GM12864 (cell line): ENCODE measurements around the gene WLS.

Experiments
- DNase-seq: peaks from one replicate; pipeline ENCODE4 v3.0.0-alpha.2; 2011; ENCODE audit warnings: low read depth
- H3K4me3 ChIP-seq: 2 replicates; pipeline ENCODE4 v1.5.1; 2011; ENCODE audit warnings: mild to moderate bottlenecking, low read depth, low read length, control low read depth
- CTCF ChIP-seq: IDR thresholded peaks from 2 replicates; pipeline ENCODE4 v1.5.1; 2011; ENCODE audit warnings: low read depth, mild to moderate bottlenecking, moderate library complexity, low read length, control low read depth, inconsistent platforms; ENCODE audit errors: missing control alignments

The WLS gene

GRCh38 chr1:68128820-68129219 is 103.5 kb downstream of the WLS start:
- no peak for TF ChIP-seq CTCF
- no peak for DNase-seq
- no peak overlapping the region for H3K4me3 ChIP-seq

GRCh38 chr1:68128157-68128556 is 104.2 kb downstream of the WLS start:
- no peak for DNase-seq
- no peak for TF ChIP-seq CTCF
- no peak overlapping the region for H3K4me3 ChIP-seq

DNA sequence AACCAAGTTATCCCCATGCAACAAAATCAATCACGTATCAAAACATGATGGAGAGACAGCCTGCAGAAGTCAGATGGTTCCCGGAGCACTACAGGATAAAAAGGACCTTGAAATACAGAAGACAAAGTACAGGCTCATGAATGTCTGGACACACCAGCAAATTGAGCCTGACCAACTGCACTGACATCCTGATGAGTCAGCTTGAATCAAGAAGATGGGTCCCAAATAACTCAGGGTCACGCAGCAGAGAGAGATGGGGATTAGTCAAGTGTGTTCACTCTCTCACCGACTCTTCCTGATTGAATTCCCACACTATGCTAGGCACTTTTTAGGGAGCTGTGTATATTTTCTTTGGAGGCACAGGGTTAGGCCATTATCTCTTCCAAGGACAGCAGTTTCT is 110.8 kb downstream of the WLS start:
- no peak for DNase-seq
- no peak for TF ChIP-seq CTCF
- H3K4me3 ChIP-seq = no peak overlapping the region

DNA sequence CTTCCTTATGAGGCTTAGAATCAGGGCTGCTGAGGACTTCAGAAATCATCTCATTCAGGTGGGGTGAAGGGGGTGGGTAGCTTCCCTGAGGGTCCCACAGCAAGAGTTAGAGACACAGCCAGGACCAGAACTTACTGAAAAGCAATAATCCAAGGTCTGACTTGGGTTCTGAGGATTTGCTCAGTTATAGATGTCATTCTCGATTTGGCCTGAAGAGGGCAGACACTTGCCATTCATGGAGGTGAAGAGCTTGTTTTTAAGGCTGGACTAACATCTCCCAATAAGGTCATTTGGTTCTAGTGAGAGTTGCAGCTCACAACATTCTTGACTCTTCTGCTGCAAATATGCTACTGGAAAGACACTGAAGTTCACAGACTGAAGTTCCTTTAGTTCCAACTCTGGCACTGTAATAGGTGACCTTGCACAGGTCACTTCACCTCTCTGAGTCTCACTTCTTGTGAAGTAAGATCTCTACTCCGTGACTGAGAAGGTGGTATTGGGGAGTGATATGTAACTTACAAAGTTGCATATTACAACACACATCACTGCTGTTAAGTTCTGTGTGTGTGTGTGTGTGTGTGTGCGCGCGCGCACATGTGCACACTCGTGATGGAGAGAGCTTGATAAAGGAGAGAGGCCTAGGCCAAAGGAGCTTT is 112.1 kb downstream of the WLS start:
- peak; percentile 39 for DNase-seq
- TF ChIP-seq CTCF = peak; percentile 85
- no peak overlapping the region for H3K4me3 ChIP-seq

GRCh38 chr1:68119445-68119844 is 112.9 kb downstream of the WLS start:
- TF ChIP-seq CTCF = peak; percentile 3
- no peak overlapping the region for H3K4me3 ChIP-seq
- DNase-seq = no peak

DNA sequence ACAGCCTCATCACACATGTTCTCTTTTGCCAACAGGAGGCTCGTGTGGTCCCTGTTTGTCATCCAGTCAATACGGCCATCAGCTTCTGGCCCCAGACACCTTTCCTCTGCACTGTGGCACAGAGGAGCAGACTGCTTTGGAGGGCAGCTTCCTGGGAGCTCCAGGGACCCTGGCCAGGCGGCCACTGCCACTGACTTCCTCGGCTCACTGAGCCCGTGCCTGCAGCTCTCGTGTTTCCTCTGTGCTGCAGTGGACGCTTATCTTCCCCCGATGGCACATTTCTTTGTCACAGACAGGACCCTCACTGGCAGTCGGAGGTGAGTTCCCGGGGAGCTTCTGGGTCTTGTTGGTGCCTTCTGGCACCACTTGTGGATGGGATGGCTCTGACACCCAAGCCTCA is 114.9 kb downstream of the WLS start:
- no peak for TF ChIP-seq CTCF
- no peak overlapping the region for H3K4me3 ChIP-seq
- no peak for DNase-seq

DNA sequence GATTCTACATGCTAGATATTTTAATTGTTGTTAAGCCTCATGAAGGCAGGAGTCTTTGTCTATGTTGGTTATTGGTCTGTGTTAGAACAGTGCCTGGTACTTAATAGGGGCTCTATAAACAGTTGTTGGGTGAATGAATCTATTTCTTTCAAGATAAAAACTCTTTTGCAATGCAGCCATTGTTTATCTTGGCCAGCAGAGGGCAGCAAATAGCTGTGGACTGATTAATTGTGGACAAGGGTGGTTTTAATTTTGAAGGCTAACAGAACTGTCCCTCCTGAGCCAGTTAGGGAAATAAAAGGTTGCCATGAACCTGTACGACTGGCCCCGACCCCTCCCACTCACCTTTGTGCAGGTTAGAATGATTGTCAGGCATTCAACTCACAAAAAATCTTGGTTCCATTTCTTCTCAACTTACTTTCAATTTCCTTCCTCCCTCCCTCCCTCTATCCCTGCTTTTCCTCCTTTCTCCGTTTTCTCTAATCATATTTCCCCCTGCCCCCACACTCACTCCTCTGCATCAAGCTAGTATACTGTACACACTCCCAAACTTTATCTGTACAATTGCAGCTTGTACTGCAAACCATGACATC is 115.6 kb downstream of the WLS start:
- peak; percentile 8 for DNase-seq
- H3K4me3 ChIP-seq = no peak overlapping the region
- TF ChIP-seq CTCF = peak; percentile 62
